RWPE2 (cell line): Measurements from ENCODE around the gene CCDC7.
"Not testable (repeated sequence)": the region's sequence is repeated elsewhere in the genome, so short reads cannot be mapped to it uniquely, and the experiment has no call there.

ENCODE experiments used
- ATAC-seq: fragments of 200-7000 bp; cut with Tn5 transposase; 3 replicates; pipeline ENCODE4 v1.9.1; 2021; ENCODE audit warnings: low read depth
- DNase-seq: peaks from one replicate; pipeline ENCODE4 v3.0.0-alpha.2; 2020; ENCODE audit warnings: low spot score
- H3K27ac ChIP-seq: fragments of 450-650 bp; 2 replicates; pipeline ENCODE4 v1.5.1; 2017; ENCODE audit warnings: mild to moderate bottlenecking; ENCODE audit not compliant: poor library complexity, severe bottlenecking
- H3K27me3 ChIP-seq: fragments of 250-450 bp; sonication (Bioruptor Pico); 2 replicates; pipeline ENCODE4 v1.5.1; 2021; ENCODE audit warnings: mild to moderate bottlenecking, moderate library complexity; ENCODE audit not compliant: insufficient read depth, poor library complexity, severe bottlenecking
- H3K36me3 ChIP-seq: fragments of 250-450 bp; sonication (Bioruptor Pico); 2 replicates; pipeline ENCODE4 v1.5.1; 2020; ENCODE audit warnings: low read depth, mild to moderate bottlenecking, moderate library complexity
- H3K4me1 ChIP-seq: fragments of 250-450 bp; sonication (Bioruptor Pico); 2 replicates; pipeline ENCODE4 v1.5.1; 2021; ENCODE audit warnings: mild to moderate bottlenecking, moderate library complexity; ENCODE audit not compliant: insufficient read depth, poor library complexity, severe bottlenecking
- H3K4me3 ChIP-seq: fragments of 250-450 bp; sonication (Bioruptor Pico); 2 replicates; pipeline ENCODE4 v1.5.1; 2021; ENCODE audit warnings: mild to moderate bottlenecking, moderate library complexity; ENCODE audit not compliant: severe bottlenecking
- H3K9me3 ChIP-seq: fragments of 250-450 bp; sonication (Bioruptor Pico); 2 replicates; pipeline ENCODE4 v1.5.1; 2021; ENCODE audit warnings: mild to moderate bottlenecking, moderate library complexity; ENCODE audit not compliant: severe bottlenecking
- TF ChIP-seq, protein P1 (sequence below): fragments of 450-650 bp; IDR thresholded peaks from one replicate; pipeline ENCODE4 v1.5.1; 2017; ENCODE audit warnings: mild to moderate bottlenecking, moderate library complexity; ENCODE audit not compliant: poor library complexity, severe bottlenecking

The CCDC7 gene

DNA sequence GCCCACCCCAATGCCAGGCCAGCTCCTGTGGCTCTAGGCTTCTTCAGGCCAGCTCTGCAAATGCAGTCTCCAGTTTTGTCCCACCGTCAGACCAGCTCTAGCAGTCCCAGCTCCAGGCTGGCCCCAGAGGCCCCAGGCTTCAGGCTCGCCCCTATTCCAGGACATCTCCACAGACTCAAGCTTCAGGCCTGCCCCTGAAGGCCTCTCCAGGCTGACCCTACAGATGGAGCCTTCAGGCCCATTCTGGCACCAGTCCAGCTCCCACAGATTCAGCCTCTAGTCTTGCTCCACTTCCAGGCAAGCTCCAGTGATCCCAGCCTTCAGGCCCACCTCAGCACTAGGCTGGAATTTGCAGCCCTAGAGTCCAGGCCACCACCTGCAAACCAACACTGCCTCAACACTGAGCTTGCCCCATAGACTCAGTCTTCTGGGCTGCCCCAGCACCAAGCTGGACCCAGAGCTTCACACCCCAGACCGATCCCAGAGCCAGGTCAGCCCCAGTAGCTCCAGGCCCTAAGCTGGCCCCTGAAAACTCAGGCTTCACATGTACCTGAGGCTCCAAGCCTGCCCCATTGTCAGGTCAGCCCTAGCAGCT is 341.8 kb downstream of the CCDC7 start:
- Histone ChIP-seq H3K9me3 (no peaks in the 10 kb centered on the region), H3K36me3 (no peaks in the 10 kb centered on the region), H3K27me3 (no peaks in the 10 kb centered on the region), H3K4me3 (no peak overlapping the region), H3K4me1 (no peaks in the 10 kb centered on the region), H3K27ac (no peak overlapping the region)
- ATAC-seq (no peak), DNase-seq (no peak)
- TF ChIP-seq, protein P1, sequence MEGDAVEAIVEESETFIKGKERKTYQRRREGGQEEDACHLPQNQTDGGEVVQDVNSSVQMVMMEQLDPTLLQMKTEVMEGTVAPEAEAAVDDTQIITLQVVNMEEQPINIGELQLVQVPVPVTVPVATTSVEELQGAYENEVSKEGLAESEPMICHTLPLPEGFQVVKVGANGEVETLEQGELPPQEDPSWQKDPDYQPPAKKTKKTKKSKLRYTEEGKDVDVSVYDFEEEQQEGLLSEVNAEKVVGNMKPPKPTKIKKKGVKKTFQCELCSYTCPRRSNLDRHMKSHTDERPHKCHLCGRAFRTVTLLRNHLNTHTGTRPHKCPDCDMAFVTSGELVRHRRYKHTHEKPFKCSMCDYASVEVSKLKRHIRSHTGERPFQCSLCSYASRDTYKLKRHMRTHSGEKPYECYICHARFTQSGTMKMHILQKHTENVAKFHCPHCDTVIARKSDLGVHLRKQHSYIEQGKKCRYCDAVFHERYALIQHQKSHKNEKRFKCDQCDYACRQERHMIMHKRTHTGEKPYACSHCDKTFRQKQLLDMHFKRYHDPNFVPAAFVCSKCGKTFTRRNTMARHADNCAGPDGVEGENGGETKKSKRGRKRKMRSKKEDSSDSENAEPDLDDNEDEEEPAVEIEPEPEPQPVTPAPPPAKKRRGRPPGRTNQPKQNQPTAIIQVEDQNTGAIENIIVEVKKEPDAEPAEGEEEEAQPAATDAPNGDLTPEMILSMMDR: no peak

DNA sequence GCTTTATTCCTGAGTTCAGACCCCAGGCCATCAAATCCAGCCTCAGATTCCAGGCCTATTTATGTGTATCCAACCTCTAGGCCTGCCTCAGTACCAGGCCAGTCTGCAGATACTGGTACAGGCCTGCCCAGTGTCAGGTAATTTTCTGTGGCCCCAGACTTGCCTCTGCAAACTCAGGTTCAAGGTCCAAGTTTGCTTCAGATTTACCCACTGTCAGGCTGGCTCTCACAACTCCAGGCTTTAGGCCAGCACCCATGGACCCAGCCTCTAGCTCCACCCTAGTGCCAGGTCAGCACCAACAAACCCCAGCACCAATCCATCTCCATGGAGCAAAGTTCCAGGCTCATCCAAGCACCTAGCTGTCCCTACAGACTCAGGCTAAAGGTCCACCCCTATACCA is 342.4 kb downstream of the CCDC7 start:
- Histone ChIP-seq H3K4me3 (no peak overlapping the region), H3K4me1 (no peaks in the 10 kb centered on the region), H3K27ac (no peak overlapping the region), H3K36me3 (no peaks in the 10 kb centered on the region), H3K27me3 (no peaks in the 10 kb centered on the region), H3K9me3 (no peaks in the 10 kb centered on the region)
- TF ChIP-seq, protein P1: no peak
- ATAC-seq (no peak), DNase-seq (no peak)

DNA sequence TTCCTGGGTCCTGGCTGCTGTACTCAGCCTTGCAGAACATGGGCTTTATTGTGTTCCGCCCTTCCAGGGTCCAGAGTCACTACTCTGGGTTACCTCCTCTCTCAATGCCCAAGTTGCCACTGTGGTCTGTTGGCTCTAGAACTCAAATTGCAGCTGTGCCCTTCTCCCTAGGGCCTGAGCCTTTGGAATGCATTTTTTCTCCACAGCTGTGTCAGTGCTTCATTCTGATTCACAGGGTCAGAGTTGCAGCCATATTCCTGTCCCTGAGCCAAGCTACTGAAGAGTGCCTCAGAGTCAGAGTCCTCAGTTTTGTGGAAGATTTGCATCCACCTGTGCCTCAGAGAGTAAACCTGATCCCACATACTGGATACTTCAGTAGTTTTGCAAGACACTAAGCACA is 344.5 kb downstream of the CCDC7 start:
- no peak for ATAC-seq
- no peak for DNase-seq

DNA sequence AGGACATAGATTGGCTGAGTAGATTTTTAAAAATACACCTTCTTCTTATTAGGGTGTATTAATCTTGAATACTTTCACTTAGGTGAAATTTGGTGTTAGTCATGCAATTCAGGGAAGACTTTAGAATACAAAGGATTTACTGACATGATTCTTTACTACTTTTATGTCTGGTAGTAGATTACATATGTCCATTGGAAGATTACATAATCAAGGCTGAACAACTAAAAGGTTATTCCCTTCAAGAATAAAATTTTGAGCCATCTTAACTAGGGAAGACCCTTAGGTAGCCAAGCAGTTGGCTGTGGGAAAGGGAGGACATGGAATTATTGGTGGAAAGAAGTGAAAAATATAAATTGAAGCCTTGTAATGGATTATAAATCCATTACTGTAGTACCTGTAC is 347.1 kb downstream of the CCDC7 start:
- Histone ChIP-seq H3K4me1 (no peaks in the 10 kb centered on the region), H3K9me3 (no peaks in the 10 kb centered on the region), H3K27ac (no peak overlapping the region), H3K36me3 (no peaks in the 10 kb centered on the region), H3K4me3 (no peak overlapping the region), H3K27me3 (no peaks in the 10 kb centered on the region)
- ATAC-seq (no peak), DNase-seq (no peak)
- TF ChIP-seq, protein P1: no peak

More for the DNA sequence above, 344.5 kb downstream of the CCDC7 start:
- Histone ChIP-seq H3K27ac (no peak overlapping the region), H3K27me3 (no peaks in the 10 kb centered on the region), H3K4me1 (no peaks in the 10 kb centered on the region), H3K4me3 (no peak overlapping the region), H3K9me3 (no peaks in the 10 kb centered on the region), H3K36me3 (no peaks in the 10 kb centered on the region)
- TF ChIP-seq, protein P1: no peak

DNA sequence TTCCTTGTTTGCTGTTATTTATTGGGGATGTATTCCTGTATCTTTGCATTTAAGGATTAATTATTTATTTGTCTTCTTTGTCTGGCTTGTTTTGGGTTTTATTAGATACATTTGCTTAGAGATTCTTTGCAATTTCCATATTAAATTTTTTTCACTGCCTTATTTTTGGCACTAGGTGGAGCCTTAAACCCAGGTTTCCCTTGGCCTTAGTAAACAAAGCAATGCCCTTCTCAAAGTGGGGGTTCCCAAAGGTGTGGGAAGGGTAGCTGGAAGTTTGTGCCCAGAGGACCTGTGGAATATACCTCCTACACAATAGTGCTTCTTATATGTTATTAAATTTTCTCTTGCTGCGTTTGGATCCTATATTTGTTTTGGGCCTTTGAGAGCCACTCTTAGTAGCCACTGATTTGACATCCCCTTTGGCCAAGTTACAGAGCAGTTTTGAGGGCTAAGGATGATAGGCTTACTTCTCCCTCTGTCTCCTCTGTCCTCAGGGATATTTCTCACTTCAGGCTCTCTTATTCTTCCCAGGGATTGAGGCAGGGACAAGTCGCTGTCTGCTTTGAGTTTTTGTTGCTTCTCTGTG is 349.8 kb downstream of the CCDC7 start:
- no peaks in the 10 kb centered on the region for H3K4me1 ChIP-seq

DNA sequence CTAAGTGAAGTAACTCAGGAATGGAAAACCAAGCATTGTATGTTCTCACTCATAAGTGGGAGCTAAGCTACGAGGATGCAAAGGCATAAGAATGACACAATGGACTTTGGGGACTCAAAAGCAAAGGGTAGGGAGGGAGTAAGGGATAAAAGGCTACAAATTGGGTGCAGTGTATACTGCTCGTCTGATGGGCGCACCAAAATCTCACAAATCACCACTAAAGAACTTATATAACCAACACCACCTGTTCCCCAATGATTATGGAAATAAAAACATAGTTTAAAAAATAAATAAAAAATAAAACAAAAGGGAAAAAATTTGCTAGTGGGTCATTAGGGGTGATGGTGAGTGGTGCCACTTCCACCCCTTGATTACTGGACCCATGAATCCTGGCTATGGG is 351.5 kb downstream of the CCDC7 start:
- not testable (repeated sequence) for H3K27me3 ChIP-seq, H3K4me3 ChIP-seq, H3K36me3 ChIP-seq, H3K27ac ChIP-seq, H3K4me1 ChIP-seq, ATAC-seq, DNase-seq, H3K9me3 ChIP-seq

More for the DNA sequence above, 349.8 kb downstream of the CCDC7 start:
- TF ChIP-seq, protein P1: peak; percentile 84
- DNase-seq (no peak), ATAC-seq (0 out of 3 replicates have a peak, but pooled peaks have one; percentile 29)
- Histone ChIP-seq H3K4me3 (no peak overlapping the region), H3K9me3 (no peaks in the 10 kb centered on the region), H3K27ac (no peak overlapping the region), H3K36me3 (no peaks in the 10 kb centered on the region), H3K27me3 (no peaks in the 10 kb centered on the region)
